Body of pancreas (tissue), 4 donors: ENCODE data around the gene CLSTN2.

Experiments
- POLR2A ChIP-seq, 3 donors: fragments of 450-650 bp; IDR thresholded peaks; one replicate each; pipeline ENCODE4 v1.6.1; 2016; ENCODE audit warnings: antibody characterized with exemption in 3 of 3, mild to moderate bottlenecking in 2 of 3
- TF ChIP-seq, protein P1 (sequence below), 7 experiments: fragments of 450-650 bp in 4 of 7; fragments of 200-600 bp in 3 of 7; sonication (generic) in 3 of 7; IDR thresholded peaks; one replicate each; pipeline ENCODE4 v1.5.1; 2016 to 2019; ENCODE audit warnings: antibody characterized with exemption in 7 of 7

DNA sequence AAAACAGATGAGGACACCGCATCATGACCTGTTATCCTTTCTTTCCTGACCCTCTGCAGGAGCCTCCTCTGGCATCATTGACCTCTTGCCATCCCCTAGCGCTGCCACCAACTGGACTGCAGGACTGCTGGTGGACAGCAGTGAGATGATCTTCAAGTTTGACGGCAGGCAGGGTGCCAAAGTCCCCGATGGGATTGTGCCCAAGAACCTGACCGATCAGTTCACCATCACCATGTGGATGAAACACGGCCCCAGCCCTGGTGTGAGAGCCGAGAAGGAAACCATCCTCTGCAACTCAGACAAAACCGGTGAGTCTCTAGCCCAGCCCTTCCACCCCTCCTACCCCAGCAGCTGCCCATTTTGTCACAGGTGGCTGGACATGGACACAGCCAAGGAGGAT lies 524.5 kb downstream of the CLSTN2 start:
- TF ChIP-seq, protein P1, sequence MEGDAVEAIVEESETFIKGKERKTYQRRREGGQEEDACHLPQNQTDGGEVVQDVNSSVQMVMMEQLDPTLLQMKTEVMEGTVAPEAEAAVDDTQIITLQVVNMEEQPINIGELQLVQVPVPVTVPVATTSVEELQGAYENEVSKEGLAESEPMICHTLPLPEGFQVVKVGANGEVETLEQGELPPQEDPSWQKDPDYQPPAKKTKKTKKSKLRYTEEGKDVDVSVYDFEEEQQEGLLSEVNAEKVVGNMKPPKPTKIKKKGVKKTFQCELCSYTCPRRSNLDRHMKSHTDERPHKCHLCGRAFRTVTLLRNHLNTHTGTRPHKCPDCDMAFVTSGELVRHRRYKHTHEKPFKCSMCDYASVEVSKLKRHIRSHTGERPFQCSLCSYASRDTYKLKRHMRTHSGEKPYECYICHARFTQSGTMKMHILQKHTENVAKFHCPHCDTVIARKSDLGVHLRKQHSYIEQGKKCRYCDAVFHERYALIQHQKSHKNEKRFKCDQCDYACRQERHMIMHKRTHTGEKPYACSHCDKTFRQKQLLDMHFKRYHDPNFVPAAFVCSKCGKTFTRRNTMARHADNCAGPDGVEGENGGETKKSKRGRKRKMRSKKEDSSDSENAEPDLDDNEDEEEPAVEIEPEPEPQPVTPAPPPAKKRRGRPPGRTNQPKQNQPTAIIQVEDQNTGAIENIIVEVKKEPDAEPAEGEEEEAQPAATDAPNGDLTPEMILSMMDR (IDR thresholded peaks at IDR 0.05), result no peak
- no peak for TF ChIP-seq POLR2A (IDR thresholded peaks at IDR 0.05)
